OCI-LY3 (cell line): ENCODE data around the gene CBL.

Experiments
- H2AFZ ChIP-seq: fragments of 200-600, 300-600 bp; shearing (Covaris generic); 2 replicates; pipeline ENCODE4 v1.6.0; 2014; ENCODE audit warnings: antibody characterized with exemption, low read depth, low read length
- H3K27ac ChIP-seq: fragments of 200-600, 300-600 bp; sonication (generic); 2 replicates; pipeline ENCODE4 v1.5.1; 2014; ENCODE audit warnings: mild to moderate bottlenecking, low read length, moderate library complexity, mixed read lengths
- H3K27me3 ChIP-seq: fragments of 200-600, 300-600 bp; sonication (generic); 2 replicates; pipeline ENCODE4 v1.6.1; 2014; ENCODE audit warnings: low read depth, low read length, mixed read lengths
- H3K36me3 ChIP-seq: fragments of 200-600, 300-600 bp; sonication (generic); replicated peaks from 2 replicates; pipeline ENCODE3; 2014; ENCODE audit warnings: low read depth, low read length, mixed read lengths
- H3K4me1 ChIP-seq: fragments of 300-600, 200-600 bp; sonication (generic); 2 replicates; pipeline ENCODE4 v1.6.1; 2014; ENCODE audit warnings: low read length, mixed read lengths
- H3K4me2 ChIP-seq: fragments of 200-600, 300-600 bp; sonication (generic); 2 replicates; pipeline ENCODE4 v1.6.1; 2014; ENCODE audit warnings: low read length, mixed read lengths
- H3K4me3 ChIP-seq: fragments of 300-600, 200-600 bp; sonication (generic); 2 replicates; pipeline ENCODE4 v1.5.1; 2014; ENCODE audit warnings: antibody characterized with exemption, mild to moderate bottlenecking, low read length, moderate library complexity
- H3K79me2 ChIP-seq: fragments of 300-600, 200-600 bp; shearing (Covaris generic); 2 replicates; pipeline ENCODE4 v1.6.1; 2014; ENCODE audit warnings: mild to moderate bottlenecking, low read length, mixed read lengths
- H3K9ac ChIP-seq: fragments of 300-600, 200-600 bp; shearing (Covaris generic); 2 replicates; pipeline ENCODE4 v1.6.0; 2014; ENCODE audit warnings: mild to moderate bottlenecking, low read length, moderate library complexity
- H3K9me3 ChIP-seq: fragments of 200-600, 300-600 bp; shearing (Covaris generic); 2 replicates; pipeline ENCODE4 v1.6.1; 2014; ENCODE audit warnings: low read length, mixed read lengths; ENCODE audit not compliant: insufficient read depth
- H4K20me1 ChIP-seq: fragments of 200-600, 300-600 bp; sonication (generic); 2 replicates; pipeline ENCODE4 v1.6.1; 2016; ENCODE audit warnings: low read length, mixed read lengths; ENCODE audit not compliant: insufficient read depth
- EZH2phosphoT487 ChIP-seq: fragments of 200-600 bp; shearing (Covaris generic); IDR thresholded peaks from 2 replicates; pipeline ENCODE4 v1.6.1; 2018; ENCODE audit warnings: antibody characterized with exemption, mixed run types, low read depth
- TF ChIP-seq, protein P1 (sequence below): fragments of 200-600, 300-600 bp; sonication (generic); IDR thresholded peaks from 2 replicates; pipeline ENCODE4 v1.5.1; 2014; ENCODE audit warnings: antibody characterized with exemption, low read length, low read depth

Gene CBL

DNA sequence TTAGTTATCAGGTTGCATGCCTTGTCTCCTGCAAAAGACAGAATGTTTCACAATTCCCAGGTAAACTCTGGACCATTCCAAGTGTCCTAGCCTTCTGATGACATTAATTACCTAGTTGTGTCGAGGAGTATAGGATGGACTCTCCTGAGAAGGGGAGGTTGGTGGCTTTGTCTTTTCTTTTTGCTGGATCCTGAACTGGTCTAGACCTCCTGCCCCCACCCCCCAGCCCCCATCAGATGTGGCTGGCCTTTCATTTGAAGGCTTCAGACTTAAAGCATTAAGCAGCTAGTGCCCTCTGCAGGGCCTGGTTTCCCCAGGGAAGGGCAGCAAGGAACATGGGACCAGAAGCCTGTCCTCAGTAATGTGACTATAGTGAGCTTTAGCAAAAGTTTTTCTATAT is 101.1 kb downstream of the CBL start:
- no peak overlapping the region for H3K4me3 ChIP-seq
- H3K4me1 ChIP-seq: no peaks in the 10 kb centered on the region
- H3K9me3 ChIP-seq: no peaks in the 10 kb centered on the region
- H3K79me2 ChIP-seq: no peaks in the 10 kb centered on the region
- H2AFZ ChIP-seq: no peak overlapping the region
- H4K20me1 ChIP-seq: no peaks in the 10 kb centered on the region
- no peak overlapping the region for H3K9ac ChIP-seq
- no peak overlapping the region for H3K4me2 ChIP-seq
- TF ChIP-seq, protein P1, sequence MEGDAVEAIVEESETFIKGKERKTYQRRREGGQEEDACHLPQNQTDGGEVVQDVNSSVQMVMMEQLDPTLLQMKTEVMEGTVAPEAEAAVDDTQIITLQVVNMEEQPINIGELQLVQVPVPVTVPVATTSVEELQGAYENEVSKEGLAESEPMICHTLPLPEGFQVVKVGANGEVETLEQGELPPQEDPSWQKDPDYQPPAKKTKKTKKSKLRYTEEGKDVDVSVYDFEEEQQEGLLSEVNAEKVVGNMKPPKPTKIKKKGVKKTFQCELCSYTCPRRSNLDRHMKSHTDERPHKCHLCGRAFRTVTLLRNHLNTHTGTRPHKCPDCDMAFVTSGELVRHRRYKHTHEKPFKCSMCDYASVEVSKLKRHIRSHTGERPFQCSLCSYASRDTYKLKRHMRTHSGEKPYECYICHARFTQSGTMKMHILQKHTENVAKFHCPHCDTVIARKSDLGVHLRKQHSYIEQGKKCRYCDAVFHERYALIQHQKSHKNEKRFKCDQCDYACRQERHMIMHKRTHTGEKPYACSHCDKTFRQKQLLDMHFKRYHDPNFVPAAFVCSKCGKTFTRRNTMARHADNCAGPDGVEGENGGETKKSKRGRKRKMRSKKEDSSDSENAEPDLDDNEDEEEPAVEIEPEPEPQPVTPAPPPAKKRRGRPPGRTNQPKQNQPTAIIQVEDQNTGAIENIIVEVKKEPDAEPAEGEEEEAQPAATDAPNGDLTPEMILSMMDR: peak; percentile 21
- TF ChIP-seq EZH2phosphoT487: no peak
- peaks cover 45% of the 10 kb centered on the region for H3K36me3 ChIP-seq
- no peaks in the 10 kb centered on the region for H3K27me3 ChIP-seq
- H3K27ac ChIP-seq: no peak overlapping the region

DNA sequence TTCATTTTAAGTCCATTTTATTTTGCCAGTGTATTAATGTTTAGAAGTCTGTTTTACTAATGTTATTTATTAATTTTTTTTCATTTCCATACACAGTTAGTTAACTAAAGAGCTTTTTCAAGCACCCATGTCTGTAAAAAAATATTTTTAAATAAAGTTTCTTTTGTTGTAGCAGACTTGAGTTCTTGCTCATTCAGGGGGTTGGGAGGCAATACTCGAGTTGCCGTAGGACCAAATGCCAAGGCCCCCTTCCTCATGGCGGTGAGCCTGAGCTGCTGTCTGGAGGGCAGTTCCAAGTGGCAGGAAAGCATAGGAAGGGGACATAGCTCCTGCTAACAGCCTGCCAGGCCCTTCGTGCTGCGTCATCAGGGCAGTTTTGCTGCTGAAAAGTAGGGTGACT is 101.8 kb downstream of the CBL start:
- Histone ChIP-seq H3K9ac (no peak overlapping the region), H3K9me3 (no peaks in the 10 kb centered on the region), H3K4me2 (no peak overlapping the region), H4K20me1 (no peaks in the 10 kb centered on the region), H2AFZ (no peak overlapping the region), H3K4me1 (no peaks in the 10 kb centered on the region), H3K36me3 (peaks cover 39% of the 10 kb centered on the region), H3K79me2 (no peaks in the 10 kb centered on the region), H3K27me3 (no peaks in the 10 kb centered on the region), H3K27ac (no peak overlapping the region), H3K4me3 (no peak overlapping the region)
- TF ChIP-seq, protein P1: no peak
- no peak for TF ChIP-seq EZH2phosphoT487

DNA sequence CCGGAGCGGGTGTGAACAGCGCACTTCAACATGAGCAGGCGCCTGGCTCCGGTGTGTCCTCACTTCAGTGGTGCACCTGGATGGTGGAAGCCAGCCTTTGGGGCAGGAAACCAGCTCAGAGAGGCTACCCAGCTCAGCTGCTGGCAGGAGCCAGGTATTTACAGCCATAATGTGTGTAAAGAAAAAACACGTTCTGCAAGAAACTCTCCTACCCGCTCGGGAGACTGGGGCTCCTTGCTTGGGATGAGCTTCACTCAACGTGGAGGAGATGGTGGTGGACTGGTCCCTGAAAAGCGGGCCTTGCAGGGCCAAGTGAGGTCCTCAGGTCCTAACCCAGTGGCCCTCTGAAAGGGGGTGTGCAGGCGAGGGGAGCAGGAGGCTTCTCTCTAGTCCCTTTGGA is 103.3 kb downstream of the CBL start:
- peaks cover 31% of the 10 kb centered on the region for H3K36me3 ChIP-seq
- H3K4me3 ChIP-seq: no peak overlapping the region
- no peaks in the 10 kb centered on the region for H3K9me3 ChIP-seq
- no peak overlapping the region for H2AFZ ChIP-seq
- H3K4me2 ChIP-seq: no peak overlapping the region
- no peak overlapping the region for H3K9ac ChIP-seq
- H4K20me1 ChIP-seq: no peaks in the 10 kb centered on the region
- H3K4me1 ChIP-seq: no peaks in the 10 kb centered on the region
- TF ChIP-seq, protein P1: no peak
- TF ChIP-seq EZH2phosphoT487: no peak
- no peak overlapping the region for H3K27ac ChIP-seq
- no peaks in the 10 kb centered on the region for H3K27me3 ChIP-seq
- no peaks in the 10 kb centered on the region for H3K79me2 ChIP-seq

DNA sequence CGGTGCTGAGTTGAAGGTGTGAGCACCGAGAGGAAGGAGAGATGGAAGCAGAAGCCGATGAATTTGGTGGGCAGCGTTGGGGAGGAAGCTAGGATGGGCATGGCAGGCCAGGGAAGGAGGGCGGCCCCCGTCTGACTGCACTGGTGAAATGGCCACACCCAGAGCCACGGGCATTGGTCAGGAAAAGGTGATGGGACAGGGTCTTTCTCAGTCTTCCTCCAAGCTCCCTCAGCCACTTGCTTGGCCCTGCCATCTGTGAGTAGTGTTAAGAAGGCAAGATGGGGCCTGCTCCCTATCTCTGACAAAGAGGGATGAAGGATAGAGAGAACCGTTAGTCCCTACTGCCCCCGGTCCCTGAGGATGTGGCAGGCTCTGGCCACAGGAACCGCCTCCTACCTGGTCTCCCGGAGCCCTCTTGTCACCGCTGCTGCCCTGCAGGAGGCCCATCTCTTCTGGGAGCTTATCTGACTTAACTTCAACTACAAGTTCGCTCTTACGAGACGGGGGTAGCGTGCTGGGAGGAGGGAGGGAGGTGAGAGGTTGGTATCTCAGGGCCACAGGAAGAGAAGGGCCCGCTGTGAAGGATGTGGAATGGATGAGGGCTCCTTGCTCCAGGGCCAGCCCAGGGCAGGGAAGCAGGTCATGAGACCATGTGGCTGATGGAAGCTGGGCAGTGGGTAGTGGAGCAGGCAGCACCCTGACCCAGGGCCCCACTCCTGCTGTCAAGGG is 104.0 kb downstream of the CBL start:
- H4K20me1 ChIP-seq: no peaks in the 10 kb centered on the region

More for the DNA sequence above, 104.0 kb downstream of the CBL start:
- Histone ChIP-seq H3K36me3 (peaks cover 27% of the 10 kb centered on the region), H3K79me2 (no peaks in the 10 kb centered on the region), H3K27me3 (no peaks in the 10 kb centered on the region), H3K4me3 (no peak overlapping the region), H3K9me3 (no peaks in the 10 kb centered on the region), H3K9ac (no peak overlapping the region), H2AFZ (no peak overlapping the region), H3K27ac (no peak overlapping the region), H3K4me2 (no peak overlapping the region), H3K4me1 (no peaks in the 10 kb centered on the region)
- TF ChIP-seq, protein P1: no peak
- TF ChIP-seq EZH2phosphoT487: no peak
